Tibial artery (tissue), 4 donors: ENCODE data around the gene EXOSC7.

Experiments
- DNase-seq, 2 donors: peaks; one replicate each; pipeline ENCODE4 v3.0.0-alpha.2; 2019
- H3K27ac ChIP-seq, 2 donors: fragments of 200-600 bp; sonication (generic) in 1 of 2; 1 replicate in 1 of 2; 2 replicates in 1 of 2; pipeline ENCODE4 v1.5.1; 2018 to 2019; ENCODE audit warnings: mild to moderate bottlenecking in 1 of 2
- H3K27me3 ChIP-seq, 2 donors: fragments of 200-600 bp; sonication (generic) in 1 of 2; one replicate each; pipeline versions ENCODE4 v1.5.1 to v1.6.0; 2016 to 2019
- H3K36me3 ChIP-seq, 3 donors: fragments of 200-600 bp; sonication (generic) in 2 of 3; one replicate each; pipeline ENCODE4 v1.5.1; 2016 to 2019; ENCODE audit warnings: mild to moderate bottlenecking in 2 of 3
- H3K4me1 ChIP-seq, 4 donors: fragments of 200-600 bp; sonication (generic) in 2 of 4; 1 replicate in 3 of 4; 2 replicates in 1 of 4; pipeline ENCODE4 v1.5.1; 2016 to 2019
- H3K4me3 ChIP-seq, 2 donors: fragments of 200-600 bp; sonication (generic) in 1 of 2; 1 replicate in 1 of 2; 2 replicates in 1 of 2; pipeline ENCODE4 v1.5.1; 2018 to 2019; ENCODE audit warnings: mild to moderate bottlenecking in 2 of 2
- H3K9me3 ChIP-seq, 3 donors: fragments of 200-600 bp; sonication (generic) in 1 of 3; one replicate each; pipeline ENCODE4 v1.5.1; 2016 to 2019
- CTCF ChIP-seq, 2 experiments: fragments of 200-600 bp in 1 of 2; fragments of 450-650 bp in 1 of 2; IDR thresholded peaks; one replicate each; pipeline ENCODE4 v1.5.1; 2017 to 2019; ENCODE audit warnings: antibody characterized with exemption in 2 of 2, mild to moderate bottlenecking in 1 of 2, moderate library complexity in 1 of 2
- intact Hi-C: fragments of 100-400 bp; cut with DNase I; formaldehyde crosslinking; loops from one replicate; pipeline ENCODE4 v1.15.0; 2023; ENCODE audit warnings: low total_unique reads

Gene EXOSC7

GRCh38 chr3:44993471-44994205, 17.6 kb downstream of the EXOSC7 start:
- H3K4me1 ChIP-seq: peaks cover 0 to 36% (median 21%) of the 10 kb centered on the region in 4 donors
- no peak overlapping the region for H3K4me3 ChIP-seq
- intact Hi-C loops: no loop called here
- no peak for TF ChIP-seq CTCF (IDR thresholded peaks at IDR 0.05)
- no peaks in the 10 kb centered on the region for H3K27me3 ChIP-seq
- H3K9me3 ChIP-seq: no peaks in the 10 kb centered on the region
- H3K36me3 ChIP-seq: peaks cover 16 to 59% (median 27%) of the 10 kb centered on the region in 3 donors
- peak overlapping the region; percentile 26 to 43 for H3K27ac ChIP-seq
- no peak for DNase-seq

GRCh38 chr3:44995142-44995770, 19.2 kb downstream of the EXOSC7 start:
- Histone ChIP-seq H3K36me3 (peaks cover 25 to 63% (median 33%) of the 10 kb centered on the region in 3 donors), H3K4me3 (no peak overlapping the region), H3K4me1 (peaks cover 0 to 36% (median 21%) of the 10 kb centered on the region in 4 donors), H3K27me3 (no peaks in the 10 kb centered on the region), H3K27ac (peak overlapping the region; percentile 19 to 53), H3K9me3 (no peaks in the 10 kb centered on the region)
- TF ChIP-seq CTCF (IDR thresholded peaks at IDR 0.05): no peak
- DNase-seq: peak; percentile 74 to 76
- intact Hi-C loops: no loop called here

- Histone ChIP-seq H3K4me3 (no peak overlapping the region), H3K27me3 (no peaks in the 10 kb centered on the region), H3K4me1 (peaks cover 0 to 36% (median 21%) of the 10 kb centered on the region in 4 donors), H3K27ac (peak overlapping the region in 1 of 2 donors; percentile 53), H3K36me3 (peaks cover 32 to 63% (median 41%) of the 10 kb centered on the region in 3 donors), H3K9me3 (no peaks in the 10 kb centered on the region)
- DNase-seq: no peak
- no peak for TF ChIP-seq CTCF (IDR thresholded peaks at IDR 0.05)
- intact Hi-C loops: no loop called here
These were observed 20.5 kb downstream of the EXOSC7 start for GRCh38 chr3:44996556-44996969.

GRCh38 chr3:44999782-45000181, 23.7 kb downstream of the EXOSC7 start:
- no peak overlapping the region for H3K4me3 ChIP-seq
- peaks cover 47 to 86% (median 48%) of the 10 kb centered on the region in 3 donors for H3K36me3 ChIP-seq
- intact Hi-C loops: no loop called here
- peaks cover 0 to 16% (median 12%) of the 10 kb centered on the region in 4 donors for H3K4me1 ChIP-seq
- DNase-seq: no peak
- H3K27me3 ChIP-seq: no peaks in the 10 kb centered on the region
- no peak overlapping the region for H3K27ac ChIP-seq
- no peak for TF ChIP-seq CTCF (IDR thresholded peaks at IDR 0.05)
- H3K9me3 ChIP-seq: no peaks in the 10 kb centered on the region

GRCh38 chr3:45000823-45001222, 24.8 kb downstream of the EXOSC7 start:
- Histone ChIP-seq H3K36me3 (peaks cover 57 to 96% (median 58%) of the 10 kb centered on the region in 3 donors), H3K27ac (no peak overlapping the region), H3K4me1 (peaks cover 0 to 6% (median 2%) of the 10 kb centered on the region in 4 donors), H3K9me3 (no peaks in the 10 kb centered on the region), H3K27me3 (no peaks in the 10 kb centered on the region), H3K4me3 (no peak overlapping the region)
- TF ChIP-seq CTCF (IDR thresholded peaks at IDR 0.05): no peak
- intact Hi-C loops: no loop called here
- no peak for DNase-seq
